HCT116 (cell line): ENCODE measurements around the gene C11orf68. TPM values are rescaled to one million over a fixed set of nuclear protein-coding genes. Genes with fewer than 3 reads are reported as not detected.

ENCODE experiments used
- ATAC-seq: fragments of 200-7000 bp; cut with Tn5 transposase; 2 replicates; pipeline ENCODE4 v1.9.1; 2020; ENCODE audit warnings: mild to moderate bottlenecking, moderate library complexity
- BruUV-seq: library from RNA; stranded (reverse); fragments of 400-500 nt; replicated peaks from 2 replicates; lab custom pipeline; 2021; lab: Mats Ljungman, UMichigan
- CTCF ChIA-PET: fragments of 300-600 bp; sonication (Branson Sonifier 250); formaldehyde crosslinking; loops from one replicate; lab custom pipeline; 2021; ENCODE audit warnings: antibody characterized with exemption; lab: Charles Lee
- POLR2A ChIA-PET: fragments of 300-600, 350-600 bp; sonication (Branson Sonifier 250); formaldehyde crosslinking; loops from one replicate; lab custom pipeline; 2021; ENCODE audit warnings: antibody characterized with exemption; lab: Charles Lee
- RAD21 ChIA-PET, 2 experiments: fragments of 300-600 bp; sonication (Branson Sonifier 250); formaldehyde crosslinking; loops; one replicate each; lab custom pipeline; 2023; ENCODE audit warnings: low total read pairs in 2 of 2; ENCODE audit not compliant: uncharacterized antibody in 2 of 2, unreplicated experiment in 2 of 2, low non-redundant PET in 1 of 2; lab: Charles Lee
- DNase-seq: peaks from one replicate; pipeline ENCODE4 v3.0.0-alpha.2; 2010; ENCODE audit warnings: low read depth, low spot score
- H2AFZ ChIP-seq: fragments of 200-600 bp; shearing (Covaris generic), sonication (generic); 2 replicates; pipeline ENCODE4 v1.6.1; 2017; ENCODE audit warnings: low read depth, mixed run types, mixed read lengths, antibody characterized with exemption, low read length; ENCODE audit not compliant: poor library complexity, severe bottlenecking
- H3K27ac ChIP-seq: 2 replicates; pipeline ENCODE4 v1.5.1; 2012; ENCODE audit warnings: low read depth, low read length
- H3K27me3 ChIP-seq: fragments of 200-600 bp; sonication (generic); 2 replicates; pipeline ENCODE4 v1.6.1; 2016; ENCODE audit warnings: mixed run types, low read length, mixed read lengths; ENCODE audit not compliant: insufficient read depth
- H3K36me3 ChIP-seq, 2 experiments: fragments of 200-500 bp in 1 of 2; fragments of 200-600 bp in 1 of 2; sonication (Bioruptor generic) in 1 of 2; sonication (generic) in 1 of 2; 2 replicates each; pipeline versions ENCODE4 v1.5.1 to v1.6.1; 2014 to 2016; ENCODE audit warnings: low read length in 2 of 2, inconsistent platforms in 1 of 2, mixed read lengths in 1 of 2, mixed run types in 1 of 2; ENCODE audit not compliant: insufficient read depth in 2 of 2, control insufficient read depth in 1 of 2
- H3K4me1 ChIP-seq, 2 experiments: fragments of 200-600 bp in 1 of 2; sonication (generic) in 1 of 2; 2 replicates each; pipeline versions ENCODE4 v1.5.1 to v1.6.1; 2012 to 2017; ENCODE audit warnings: low read length in 2 of 2, inconsistent platforms in 1 of 2, mild to moderate bottlenecking in 1 of 2, mixed read lengths in 1 of 2, mixed run types in 1 of 2, moderate library complexity in 1 of 2; ENCODE audit not compliant: insufficient read depth in 2 of 2, control insufficient read depth in 1 of 2
- H3K4me2 ChIP-seq: fragments of 200-600 bp; sonication (generic); 2 replicates; pipeline ENCODE4 v1.6.1; 2017; ENCODE audit warnings: mixed run types, low read length, mixed read lengths
- H3K4me3 ChIP-seq, 2 experiments: fragments of 200-600 bp in 1 of 2; sonication (generic) in 1 of 2; replicated peaks in 1 of 2; 2 replicates each; pipeline ENCODE4 v1.5.1; 2011 to 2016; ENCODE audit warnings: low read length in 2 of 2, control low read depth in 1 of 2, low read depth in 1 of 2, mild to moderate bottlenecking in 1 of 2, mixed read lengths in 1 of 2, mixed run types in 1 of 2
- H3K79me2 ChIP-seq: fragments of 200-600 bp; sonication (generic); 2 replicates; pipeline ENCODE4 v1.6.1; 2017; ENCODE audit warnings: mild to moderate bottlenecking, mixed run types, low read length, moderate library complexity, mixed read lengths; ENCODE audit not compliant: insufficient read depth
- H3K9ac ChIP-seq: fragments of 200-600 bp; sonication (generic); 2 replicates; pipeline ENCODE4 v1.6.1; 2016; ENCODE audit warnings: low read length, mixed read lengths
- H3K9me2 ChIP-seq: fragments of 200-600 bp; sonication (generic), shearing (Covaris generic); 2 replicates; pipeline ENCODE4 v1.6.1; 2017; ENCODE audit warnings: mixed run types, mild to moderate bottlenecking, moderate library complexity; ENCODE audit not compliant: insufficient read depth
- H3K9me3 ChIP-seq, 2 experiments: fragments of 200-500 bp in 1 of 2; fragments of 200-600 bp in 1 of 2; sonication (Bioruptor generic) in 1 of 2; sonication (generic) in 1 of 2; 2 replicates each; pipeline ENCODE4 v1.6.1; 2014 to 2017; ENCODE audit warnings: low read length in 2 of 2, mixed read lengths in 2 of 2, inconsistent platforms in 1 of 2, low read depth in 1 of 2, mild to moderate bottlenecking in 1 of 2, mixed run types in 1 of 2, moderate library complexity in 1 of 2; ENCODE audit not compliant: control insufficient read depth in 1 of 2, insufficient read depth in 1 of 2
- H4K20me1 ChIP-seq: fragments of 200-600 bp; sonication (generic), shearing (Covaris generic); 2 replicates; pipeline ENCODE4 v1.6.1; 2017; ENCODE audit warnings: mixed run types, mild to moderate bottlenecking, moderate library complexity; ENCODE audit not compliant: insufficient read depth
- CBX3 ChIP-seq: IDR thresholded peaks from 2 replicates; pipeline ENCODE4 v1.6.1; 2012; ENCODE audit warnings: low read depth
- EZH2phosphoT487 ChIP-seq: fragments of 200-600 bp; IDR thresholded peaks from 2 replicates; pipeline ENCODE4 v1.6.1; 2018; ENCODE audit warnings: antibody characterized with exemption, borderline replicate concordance
- FOSL1 ChIP-seq: IDR thresholded peaks from 2 replicates; pipeline ENCODE4 v1.6.1; 2012; ENCODE audit warnings: low read depth
- JUND ChIP-seq: IDR thresholded peaks from 2 replicates; pipeline ENCODE4 v1.6.1; 2012
- POLR2A ChIP-seq: IDR thresholded peaks from 2 replicates; pipeline ENCODE4 v1.7.0; 2011; ENCODE audit warnings: borderline replicate concordance; ENCODE audit not compliant: insufficient read depth, insufficient read length; ENCODE audit errors: extremely low read depth
- POLR2AphosphoS5 ChIP-seq: IDR thresholded peaks from 2 replicates; pipeline ENCODE4 v1.6.1; 2011; ENCODE audit warnings: mild to moderate bottlenecking, low read depth, low read length, moderate library complexity
- SIN3A ChIP-seq: IDR thresholded peaks from 2 replicates; pipeline ENCODE4 v1.6.1; 2012; ENCODE audit warnings: low read depth
- SRF ChIP-seq: IDR thresholded peaks from 2 replicates; pipeline ENCODE4 v1.6.1; 2012; ENCODE audit warnings: low read depth
- TCF7L2 ChIP-seq: IDR thresholded peaks from 2 replicates; pipeline ENCODE4 v1.7.0; 2011; ENCODE audit warnings: borderline replicate concordance, inconsistent platforms; ENCODE audit not compliant: insufficient read depth, insufficient read length; ENCODE audit errors: extremely low read depth
- YY1 ChIP-seq: IDR thresholded peaks from 2 replicates; pipeline ENCODE4 v1.6.1; 2011; ENCODE audit warnings: low read length, low read depth, moderate library complexity, mild to moderate bottlenecking; ENCODE audit not compliant: insufficient replicate concordance; ENCODE audit errors: extremely low read depth
- ZFX ChIP-seq: fragments of 450-650 bp; IDR thresholded peaks from 2 replicates; pipeline ENCODE4 v1.6.1; 2017
- intact Hi-C: fragments of 100-400 bp; cut with micrococcal nuclease; formaldehyde crosslinking; loops from 2 replicates; pipeline ENCODE4 v1.10.0; 2022
- total RNA-seq: library from RNA; stranded (reverse); gene quantifications from one replicate; pipeline ENCODE4 v1.2.1, GENCODE V29; 2021; ENCODE audit not compliant: unreplicated experiment
- TF ChIP-seq, protein P1 (sequence below), 3 experiments: fragments of 200-600 bp in 1 of 3; sonication (generic) in 1 of 3; IDR thresholded peaks in 2 of 3; conservative IDR thresholded peaks in 1 of 3; 2 replicates each; pipeline ENCODE4 v1.5.1; 2012 to 2017; ENCODE audit warnings: low read depth in 2 of 3, low read length in 2 of 3, antibody characterized with exemption in 1 of 3, borderline replicate concordance in 1 of 3, control low read depth in 1 of 3, mild to moderate bottlenecking in 1 of 3, mixed read lengths in 1 of 3, mixed run types in 1 of 3, moderate library complexity in 1 of 3; ENCODE audit not compliant: insufficient read depth in 1 of 3
- TF ChIP-seq, protein P2 (sequence below): IDR thresholded peaks from 2 replicates; pipeline ENCODE4 v1.6.1; 2011; ENCODE audit warnings: mild to moderate bottlenecking, low read length, moderate library complexity; ENCODE audit not compliant: insufficient replicate concordance; ENCODE audit errors: extremely low read depth
- TF ChIP-seq, protein P3 (sequence below): IDR thresholded peaks from 2 replicates; pipeline ENCODE4 v1.6.1; 2012; ENCODE audit warnings: low read depth

The C11orf68 gene
- total RNA-seq, 1 experiment from 2014 or later: 49.8 TPM

- BruUV-seq: no TSS peak
- H3K4me3 ChIP-seq: no peak overlapping the region
- ChIA-PET POLR2A (no interaction called here), CTCF (interaction anchor here (1.1 kb wide), 1 partner anchor 9 kb away, joined by 3 read pairs; no protein-coding TSS in a partner anchor), RAD21 (no interaction called here)
- H3K36me3 ChIP-seq: peaks cover 5 to 27% of the 10 kb centered on the region in 2 experiments; a peak in 3 of 4 replicates
- no peak overlapping the region for H3K9ac ChIP-seq
- no peak overlapping the region for H3K4me2 ChIP-seq
- peaks cover 9 to 19% of the 10 kb centered on the region in 2 experiments for H3K4me1 ChIP-seq
- H3K27me3 ChIP-seq: no peaks in the 10 kb centered on the region
- H3K9me3 ChIP-seq: no peaks in the 10 kb centered on the region
- no peak overlapping the region for H3K27ac ChIP-seq
- no peaks in the 10 kb centered on the region for H4K20me1 ChIP-seq
- TF ChIP-seq, protein P1, sequence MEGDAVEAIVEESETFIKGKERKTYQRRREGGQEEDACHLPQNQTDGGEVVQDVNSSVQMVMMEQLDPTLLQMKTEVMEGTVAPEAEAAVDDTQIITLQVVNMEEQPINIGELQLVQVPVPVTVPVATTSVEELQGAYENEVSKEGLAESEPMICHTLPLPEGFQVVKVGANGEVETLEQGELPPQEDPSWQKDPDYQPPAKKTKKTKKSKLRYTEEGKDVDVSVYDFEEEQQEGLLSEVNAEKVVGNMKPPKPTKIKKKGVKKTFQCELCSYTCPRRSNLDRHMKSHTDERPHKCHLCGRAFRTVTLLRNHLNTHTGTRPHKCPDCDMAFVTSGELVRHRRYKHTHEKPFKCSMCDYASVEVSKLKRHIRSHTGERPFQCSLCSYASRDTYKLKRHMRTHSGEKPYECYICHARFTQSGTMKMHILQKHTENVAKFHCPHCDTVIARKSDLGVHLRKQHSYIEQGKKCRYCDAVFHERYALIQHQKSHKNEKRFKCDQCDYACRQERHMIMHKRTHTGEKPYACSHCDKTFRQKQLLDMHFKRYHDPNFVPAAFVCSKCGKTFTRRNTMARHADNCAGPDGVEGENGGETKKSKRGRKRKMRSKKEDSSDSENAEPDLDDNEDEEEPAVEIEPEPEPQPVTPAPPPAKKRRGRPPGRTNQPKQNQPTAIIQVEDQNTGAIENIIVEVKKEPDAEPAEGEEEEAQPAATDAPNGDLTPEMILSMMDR (IDR thresholded peaks at IDR 0.05 in 2 of 3, conservative IDR thresholded peaks at IDR 0.05 in 1 of 3; ENCODE audit: borderline replicate concordance in 1 of 3, insufficient read depth in 1 of 3, low read depth in 2 of 3, low read length in 2 of 3): no peak
- no peak for TF ChIP-seq FOSL1
- no peak for TF ChIP-seq SRF
- no peak for TF ChIP-seq TCF7L2
- TF ChIP-seq, protein P2, sequence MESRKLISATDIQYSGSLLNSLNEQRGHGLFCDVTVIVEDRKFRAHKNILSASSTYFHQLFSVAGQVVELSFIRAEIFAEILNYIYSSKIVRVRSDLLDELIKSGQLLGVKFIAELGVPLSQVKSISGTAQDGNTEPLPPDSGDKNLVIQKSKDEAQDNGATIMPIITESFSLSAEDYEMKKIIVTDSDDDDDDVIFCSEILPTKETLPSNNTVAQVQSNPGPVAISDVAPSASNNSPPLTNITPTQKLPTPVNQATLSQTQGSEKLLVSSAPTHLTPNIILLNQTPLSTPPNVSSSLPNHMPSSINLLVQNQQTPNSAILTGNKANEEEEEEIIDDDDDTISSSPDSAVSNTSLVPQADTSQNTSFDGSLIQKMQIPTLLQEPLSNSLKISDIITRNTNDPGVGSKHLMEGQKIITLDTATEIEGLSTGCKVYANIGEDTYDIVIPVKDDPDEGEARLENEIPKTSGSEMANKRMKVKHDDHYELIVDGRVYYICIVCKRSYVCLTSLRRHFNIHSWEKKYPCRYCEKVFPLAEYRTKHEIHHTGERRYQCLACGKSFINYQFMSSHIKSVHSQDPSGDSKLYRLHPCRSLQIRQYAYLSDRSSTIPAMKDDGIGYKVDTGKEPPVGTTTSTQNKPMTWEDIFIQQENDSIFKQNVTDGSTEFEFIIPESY: no peak
- TF ChIP-seq, protein P3, sequence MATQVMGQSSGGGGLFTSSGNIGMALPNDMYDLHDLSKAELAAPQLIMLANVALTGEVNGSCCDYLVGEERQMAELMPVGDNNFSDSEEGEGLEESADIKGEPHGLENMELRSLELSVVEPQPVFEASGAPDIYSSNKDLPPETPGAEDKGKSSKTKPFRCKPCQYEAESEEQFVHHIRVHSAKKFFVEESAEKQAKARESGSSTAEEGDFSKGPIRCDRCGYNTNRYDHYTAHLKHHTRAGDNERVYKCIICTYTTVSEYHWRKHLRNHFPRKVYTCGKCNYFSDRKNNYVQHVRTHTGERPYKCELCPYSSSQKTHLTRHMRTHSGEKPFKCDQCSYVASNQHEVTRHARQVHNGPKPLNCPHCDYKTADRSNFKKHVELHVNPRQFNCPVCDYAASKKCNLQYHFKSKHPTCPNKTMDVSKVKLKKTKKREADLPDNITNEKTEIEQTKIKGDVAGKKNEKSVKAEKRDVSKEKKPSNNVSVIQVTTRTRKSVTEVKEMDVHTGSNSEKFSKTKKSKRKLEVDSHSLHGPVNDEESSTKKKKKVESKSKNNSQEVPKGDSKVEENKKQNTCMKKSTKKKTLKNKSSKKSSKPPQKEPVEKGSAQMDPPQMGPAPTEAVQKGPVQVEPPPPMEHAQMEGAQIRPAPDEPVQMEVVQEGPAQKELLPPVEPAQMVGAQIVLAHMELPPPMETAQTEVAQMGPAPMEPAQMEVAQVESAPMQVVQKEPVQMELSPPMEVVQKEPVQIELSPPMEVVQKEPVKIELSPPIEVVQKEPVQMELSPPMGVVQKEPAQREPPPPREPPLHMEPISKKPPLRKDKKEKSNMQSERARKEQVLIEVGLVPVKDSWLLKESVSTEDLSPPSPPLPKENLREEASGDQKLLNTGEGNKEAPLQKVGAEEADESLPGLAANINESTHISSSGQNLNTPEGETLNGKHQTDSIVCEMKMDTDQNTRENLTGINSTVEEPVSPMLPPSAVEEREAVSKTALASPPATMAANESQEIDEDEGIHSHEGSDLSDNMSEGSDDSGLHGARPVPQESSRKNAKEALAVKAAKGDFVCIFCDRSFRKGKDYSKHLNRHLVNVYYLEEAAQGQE: no peak
- TF ChIP-seq POLR2AphosphoS5: no peak
- no peak for TF ChIP-seq YY1
- TF ChIP-seq CBX3: no peak
- no peak for TF ChIP-seq EZH2phosphoT487
- no peak for TF ChIP-seq POLR2A
- no peak for TF ChIP-seq SIN3A
- no peak for TF ChIP-seq ZFX
- no peak for TF ChIP-seq JUND
- DNase-seq: no peak
- intact Hi-C loops: no loop called here
- H3K9me2 ChIP-seq: no peaks in the 10 kb centered on the region
- peaks cover 29% of the 10 kb centered on the region for H3K79me2 ChIP-seq
- no peak overlapping the region for H2AFZ ChIP-seq
- no peak for ATAC-seq
Observed at GRCh38 chr11:65922565-65922964, 3.7 kb upstream of the C11orf68 start.
